Epithelial cell of esophagus (primary cell): ENCODE results near the gene HMCN1.
A peak's percentile ranks its signal among the peaks of the same experiment; 100 is the strongest.

ENCODE experiments used
- DNase-seq: peaks from one replicate; pipeline ENCODE4 v3.0.0; 2010; ENCODE audit warnings: low read depth
- H3K4me3 ChIP-seq: 2 replicates; pipeline ENCODE4 v1.5.1; 2011; ENCODE audit warnings: mild to moderate bottlenecking, low read length, control low read depth
- CTCF ChIP-seq: IDR thresholded peaks from 2 replicates; pipeline ENCODE4 v1.5.1; 2011; ENCODE audit warnings: low read depth, mild to moderate bottlenecking, low read length, control low read depth, inconsistent platforms; ENCODE audit not compliant: insufficient read depth; ENCODE audit errors: missing control alignments

The HMCN1 gene

DNA sequence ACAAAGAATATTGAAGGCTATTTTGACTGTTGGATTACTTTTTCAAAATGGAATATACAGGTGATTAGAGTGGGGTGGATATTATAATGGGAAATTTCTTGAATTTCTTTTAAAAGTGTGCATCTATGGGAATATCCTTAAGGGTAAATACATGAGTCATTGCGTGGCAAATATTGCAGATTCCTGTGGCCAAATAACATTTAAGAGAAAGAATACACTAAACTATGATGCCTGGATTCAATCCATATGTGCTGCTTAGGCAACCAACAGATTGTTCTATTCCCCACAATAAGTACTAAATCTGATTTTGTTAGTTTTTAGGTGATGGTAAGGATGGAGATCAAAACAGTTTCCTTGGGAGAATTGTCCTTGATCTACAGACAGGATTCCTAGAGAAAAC, 119.5 kb downstream of the HMCN1 start:
- TF ChIP-seq CTCF: no peak
- H3K4me3 ChIP-seq: no peak overlapping the region
- peak; percentile 40 for DNase-seq

DNA sequence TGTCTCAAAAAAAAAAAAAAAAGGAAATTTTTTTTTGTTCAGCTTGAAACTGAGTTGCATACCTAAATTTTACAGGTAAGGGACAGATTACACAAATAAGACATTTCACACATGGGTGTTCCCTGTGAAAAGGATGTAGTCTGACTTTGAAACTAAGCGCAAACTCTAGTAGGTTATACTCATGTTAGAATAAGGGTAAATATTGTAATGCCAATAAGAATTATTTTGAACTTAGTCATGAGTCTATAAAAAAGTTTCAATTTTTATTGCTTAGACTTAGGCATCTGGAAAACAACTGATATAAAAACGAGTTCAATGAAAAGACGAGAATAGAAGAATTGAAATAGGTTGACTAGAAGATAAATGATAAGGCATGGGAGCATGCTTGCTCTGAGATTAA, 122.3 kb downstream of the HMCN1 start:
- no peak for TF ChIP-seq CTCF
- no peak for DNase-seq
- no peak overlapping the region for H3K4me3 ChIP-seq

- peak; percentile 33 for DNase-seq
- H3K4me3 ChIP-seq: no peak overlapping the region
- no peak for TF ChIP-seq CTCF
Measured at GRCh38 chr1:185857442-185857841, 123.3 kb downstream of the HMCN1 start.

DNA sequence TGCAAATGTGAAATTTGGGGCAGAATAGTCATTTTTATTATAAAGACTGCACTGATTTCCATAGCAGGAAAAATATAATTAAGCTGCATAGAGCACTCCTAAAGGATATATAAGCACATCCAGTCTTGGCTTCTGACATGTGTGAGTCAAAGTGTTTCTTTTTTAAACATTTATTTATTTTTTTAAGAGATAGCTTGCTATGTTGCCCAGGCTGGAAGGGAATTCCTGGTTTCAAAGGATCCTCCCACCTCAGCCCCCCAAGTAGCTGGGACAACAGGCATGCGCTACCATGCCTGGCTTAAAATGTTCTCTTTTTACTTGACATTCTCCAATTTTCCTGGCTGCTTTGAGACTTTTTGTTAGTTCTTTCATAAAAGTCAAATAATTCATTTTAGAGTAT, 126.1 kb downstream of the HMCN1 start:
- no peak overlapping the region for H3K4me3 ChIP-seq
- DNase-seq: no peak
- no peak for TF ChIP-seq CTCF

GRCh38 chr1:185860859-185861258, 126.7 kb downstream of the HMCN1 start:
- TF ChIP-seq CTCF: no peak
- no peak for DNase-seq
- no peak overlapping the region for H3K4me3 ChIP-seq

DNA sequence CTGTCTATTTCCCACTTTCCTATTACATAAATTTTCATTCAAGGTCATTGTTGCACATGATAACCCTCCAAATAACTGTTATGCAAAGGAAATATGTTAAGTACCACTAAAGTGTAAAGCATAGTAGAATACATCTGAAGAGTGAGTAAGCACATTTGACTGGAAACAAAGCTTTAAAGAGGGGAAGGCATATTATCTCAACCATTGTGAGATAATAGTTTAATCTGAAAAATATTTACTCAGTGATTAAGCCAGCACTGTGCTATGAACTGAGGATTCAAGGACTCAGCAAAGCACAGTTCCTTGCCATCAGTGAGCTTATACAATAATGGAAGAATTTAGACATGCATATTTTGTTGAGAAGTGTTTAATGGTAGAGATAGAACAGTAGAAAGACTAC, 127.4 kb downstream of the HMCN1 start:
- no peak overlapping the region for H3K4me3 ChIP-seq
- DNase-seq: no peak
- TF ChIP-seq CTCF: no peak

DNA sequence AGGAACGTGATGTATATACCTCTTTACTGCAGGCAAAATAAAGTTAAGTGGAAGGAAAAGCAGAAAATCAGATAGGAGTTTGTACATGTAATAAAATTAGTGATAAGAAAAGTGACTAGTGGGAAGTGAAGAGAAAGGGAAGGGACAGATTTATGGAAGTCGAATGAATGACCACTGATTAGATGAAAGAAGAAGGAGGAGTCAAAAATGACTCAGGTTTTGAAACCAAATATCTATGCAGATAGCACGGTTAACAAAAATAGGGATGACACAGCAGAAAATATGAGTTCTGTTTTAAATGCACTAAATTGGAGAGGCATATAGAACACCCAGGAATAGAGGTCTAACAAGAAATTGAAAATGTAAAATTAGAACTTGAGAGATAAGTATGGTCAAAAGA, 128.0 kb downstream of the HMCN1 start:
- H3K4me3 ChIP-seq: no peak overlapping the region
- DNase-seq: no peak
- no peak for TF ChIP-seq CTCF
